Thyroid gland (tissue), 4 donors: ENCODE measurements around the gene C1orf185.

Source experiments
- POLR2A ChIP-seq, 2 donors: fragments of 450-650 bp; IDR thresholded peaks; one replicate each; pipeline ENCODE4 v1.6.1; 2017; ENCODE audit warnings: antibody characterized with exemption in 2 of 2, mild to moderate bottlenecking in 2 of 2, moderate library complexity in 1 of 2
- TF ChIP-seq, protein P1 (sequence below), 6 experiments: fragments of 200-600 bp in 3 of 6; fragments of 450-650 bp in 3 of 6; sonication (generic) in 3 of 6; IDR thresholded peaks; one replicate each; pipeline ENCODE4 v1.5.1; 2016 to 2019; ENCODE audit warnings: antibody characterized with exemption in 6 of 6, mild to moderate bottlenecking in 2 of 6, inconsistent platforms in 1 of 6, moderate library complexity in 1 of 6

DNA sequence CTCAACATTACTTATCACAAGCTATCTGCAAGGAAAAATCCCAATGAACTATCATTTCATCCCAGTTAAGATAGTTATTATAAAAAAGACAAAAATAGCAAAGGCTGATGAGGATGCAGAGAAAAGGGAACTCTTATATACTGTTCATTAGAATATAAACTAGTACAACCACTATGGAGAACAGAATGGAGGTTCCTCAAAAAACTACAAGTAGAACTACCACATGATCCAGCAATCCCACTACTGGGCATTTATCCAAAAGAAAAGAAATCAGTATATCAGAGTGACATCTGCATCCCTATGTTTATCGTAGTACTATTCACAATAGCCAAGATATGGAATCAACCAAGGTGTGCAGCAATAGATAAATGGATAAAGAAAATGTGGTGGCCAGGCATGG lies 4.9 kb upstream of the C1orf185 start:
- TF ChIP-seq, protein P1, sequence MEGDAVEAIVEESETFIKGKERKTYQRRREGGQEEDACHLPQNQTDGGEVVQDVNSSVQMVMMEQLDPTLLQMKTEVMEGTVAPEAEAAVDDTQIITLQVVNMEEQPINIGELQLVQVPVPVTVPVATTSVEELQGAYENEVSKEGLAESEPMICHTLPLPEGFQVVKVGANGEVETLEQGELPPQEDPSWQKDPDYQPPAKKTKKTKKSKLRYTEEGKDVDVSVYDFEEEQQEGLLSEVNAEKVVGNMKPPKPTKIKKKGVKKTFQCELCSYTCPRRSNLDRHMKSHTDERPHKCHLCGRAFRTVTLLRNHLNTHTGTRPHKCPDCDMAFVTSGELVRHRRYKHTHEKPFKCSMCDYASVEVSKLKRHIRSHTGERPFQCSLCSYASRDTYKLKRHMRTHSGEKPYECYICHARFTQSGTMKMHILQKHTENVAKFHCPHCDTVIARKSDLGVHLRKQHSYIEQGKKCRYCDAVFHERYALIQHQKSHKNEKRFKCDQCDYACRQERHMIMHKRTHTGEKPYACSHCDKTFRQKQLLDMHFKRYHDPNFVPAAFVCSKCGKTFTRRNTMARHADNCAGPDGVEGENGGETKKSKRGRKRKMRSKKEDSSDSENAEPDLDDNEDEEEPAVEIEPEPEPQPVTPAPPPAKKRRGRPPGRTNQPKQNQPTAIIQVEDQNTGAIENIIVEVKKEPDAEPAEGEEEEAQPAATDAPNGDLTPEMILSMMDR (IDR thresholded peaks at IDR 0.05), result no peak
- no peak for TF ChIP-seq POLR2A (IDR thresholded peaks at IDR 0.05)
